ENCODE results near the gene THPO.

The THPO gene

DNA sequence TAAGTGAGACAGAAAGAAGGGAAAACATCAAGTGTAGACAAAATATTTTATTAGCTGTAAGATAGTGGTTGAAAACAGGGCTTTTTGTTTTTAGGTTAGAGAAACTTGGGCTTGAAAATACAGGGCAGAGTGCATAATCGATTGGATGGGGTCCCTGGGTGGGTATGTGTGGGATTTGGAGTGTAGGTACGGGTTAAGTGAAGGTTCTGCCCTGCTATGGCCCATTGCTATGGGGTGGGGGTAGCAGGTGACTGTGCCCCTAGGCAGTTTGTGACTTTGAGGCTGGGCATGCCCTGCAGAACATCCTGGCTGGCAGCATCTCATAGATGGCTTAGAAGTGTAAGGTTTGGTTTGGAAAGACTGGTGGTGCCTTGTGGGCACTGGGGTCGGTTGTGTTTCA is 44.3 kb downstream of the THPO start:
- DNase-seq (ENCODE audit: low read depth) = no peak

DNA sequence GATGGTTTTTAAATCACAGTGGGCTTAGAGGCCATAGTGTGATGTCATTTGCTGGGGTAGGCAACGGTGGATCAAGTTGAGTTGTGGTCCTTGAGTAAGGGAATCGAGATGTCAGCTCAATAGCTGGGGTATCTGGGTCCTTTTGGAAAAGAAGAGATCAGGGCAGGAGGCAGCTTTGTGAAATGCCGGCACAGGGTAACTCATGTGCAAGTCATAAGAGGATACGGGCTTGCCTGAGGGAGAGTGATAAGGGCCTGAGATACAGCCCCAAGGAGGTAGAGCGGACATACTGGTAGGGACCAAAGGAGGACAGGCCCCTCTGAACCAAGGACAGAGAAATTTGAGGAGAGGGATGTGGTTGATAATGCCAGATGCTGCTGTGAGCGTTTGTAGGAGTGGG is 44.8 kb downstream of the THPO start:
- no peak for DNase-seq (ENCODE audit: low read depth)

DNA sequence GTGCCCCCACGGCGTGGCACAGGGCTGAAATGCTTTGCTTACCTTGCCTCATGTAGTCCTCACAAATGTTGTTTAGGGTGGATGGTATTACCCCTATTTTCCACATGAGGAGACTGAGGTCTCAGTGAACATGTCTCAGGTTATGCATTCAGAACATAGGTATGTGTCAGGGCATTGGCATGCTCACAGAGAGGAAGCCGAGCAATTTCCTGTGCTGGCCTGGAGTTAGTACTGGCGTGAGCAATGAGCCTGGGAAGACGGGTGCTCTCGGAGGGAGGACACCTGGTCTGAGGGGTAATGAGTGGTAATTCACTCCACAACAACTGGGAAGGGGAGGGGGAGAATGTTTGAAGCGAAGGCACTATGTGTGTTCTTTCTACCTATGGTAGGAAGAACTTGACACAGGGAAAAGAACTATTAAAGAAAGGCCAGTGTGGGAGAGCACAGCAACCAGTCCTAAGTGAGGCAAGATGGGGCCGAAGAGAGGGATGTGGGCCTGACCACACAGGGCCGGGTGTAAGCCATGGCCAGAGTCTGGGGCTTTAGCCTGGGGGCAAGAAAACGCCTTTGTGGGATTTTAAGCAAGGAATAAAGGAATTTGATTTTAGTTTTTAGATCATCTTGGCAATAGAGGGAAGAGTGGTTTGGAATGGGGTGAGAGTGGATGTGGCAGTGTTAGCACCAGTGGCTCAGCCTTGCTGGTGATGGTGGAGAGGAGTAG is 45.5 kb downstream of the THPO start:
- DNase-seq (ENCODE audit: low read depth) = no peak

DNA sequence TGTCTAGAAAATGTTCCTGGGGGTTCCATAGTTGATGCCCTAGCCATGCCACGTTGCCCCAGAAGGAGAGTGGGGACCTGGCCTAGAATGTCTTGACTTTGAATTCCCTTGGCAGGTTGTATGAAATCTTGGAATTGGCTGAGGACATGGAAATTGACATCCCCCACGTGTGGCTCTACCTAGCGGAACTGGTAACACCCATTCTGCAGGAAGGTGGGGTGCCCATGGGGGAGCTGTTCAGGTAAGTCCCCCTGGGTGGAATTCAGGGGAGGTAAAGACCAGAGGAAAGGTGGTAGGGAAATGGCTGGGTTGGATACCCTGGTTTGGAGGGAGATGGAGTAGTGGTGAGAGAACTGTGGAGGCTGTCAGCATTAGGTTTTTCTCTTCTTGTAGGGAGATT is 49.5 kb downstream of the THPO start:
- no peak for DNase-seq (ENCODE audit: low read depth)

DNA sequence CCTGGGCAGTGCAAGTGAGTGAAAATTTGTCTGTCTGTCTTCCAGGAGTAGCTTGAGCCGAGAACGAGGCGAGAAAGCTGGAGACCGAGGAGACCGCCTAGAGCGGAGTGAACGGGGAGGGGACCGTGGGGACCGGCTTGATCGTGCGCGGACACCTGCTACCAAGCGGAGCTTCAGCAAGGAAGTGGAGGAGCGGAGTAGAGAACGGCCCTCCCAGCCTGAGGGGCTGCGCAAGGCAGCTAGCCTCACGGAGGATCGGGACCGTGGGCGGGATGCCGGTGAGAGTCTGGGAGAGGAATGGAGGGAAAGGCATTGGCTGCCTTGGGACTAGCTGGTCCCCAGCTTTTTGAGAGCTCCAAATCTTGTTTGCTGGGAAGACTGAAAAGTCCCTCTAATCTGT is 50.8 kb downstream of the THPO start:
- DNase-seq (ENCODE audit: low read depth) = no peak

DNA sequence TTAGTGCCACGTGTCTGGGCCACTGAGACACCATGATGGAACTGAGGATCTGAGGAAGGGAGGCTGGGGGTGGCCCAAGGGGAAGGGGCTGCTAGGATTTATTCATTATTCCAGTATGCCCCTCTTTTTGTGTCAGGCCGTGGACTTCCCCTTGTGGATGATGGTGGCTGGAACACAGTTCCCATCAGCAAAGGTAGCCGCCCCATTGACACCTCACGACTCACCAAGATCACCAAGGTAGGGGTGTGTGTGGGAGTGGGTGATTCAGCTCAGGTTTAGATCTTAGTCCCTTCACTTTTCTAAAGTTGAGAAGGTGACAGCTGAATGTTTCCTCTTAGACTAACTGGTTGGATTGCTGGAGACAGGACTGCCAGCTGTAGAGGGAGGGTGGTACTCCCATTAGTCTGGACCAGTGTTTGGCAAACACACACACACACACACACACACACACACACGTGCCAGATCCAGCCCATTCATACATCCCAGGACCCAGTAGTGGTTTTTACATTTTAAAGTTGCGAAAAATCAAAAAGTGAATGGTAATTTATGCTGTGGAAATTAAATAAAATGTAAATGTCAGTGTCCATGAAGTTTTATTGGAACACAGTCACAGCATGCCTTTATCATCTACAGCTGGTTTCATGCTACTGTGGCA is 52.2 kb downstream of the THPO start:
- DNase-seq (ENCODE audit: low read depth) = no peak

DNA sequence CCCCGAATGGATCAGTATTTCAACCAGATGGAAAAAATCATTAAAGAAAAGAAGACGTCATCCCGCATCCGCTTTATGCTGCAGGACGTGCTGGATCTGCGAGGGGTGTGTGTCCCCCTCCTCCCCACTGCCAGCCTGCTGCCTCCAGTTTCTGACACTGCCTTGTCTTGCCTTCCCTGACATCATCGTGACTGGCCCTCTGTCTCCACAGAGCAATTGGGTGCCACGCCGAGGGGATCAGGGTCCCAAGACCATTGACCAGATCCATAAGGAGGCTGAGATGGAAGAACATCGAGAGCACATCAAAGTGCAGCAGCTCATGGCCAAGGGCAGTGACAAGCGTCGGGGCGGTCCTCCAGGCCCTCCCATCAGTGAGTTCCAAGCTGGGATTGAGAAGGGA is 52.7 kb downstream of the THPO start:
- DNase-seq (ENCODE audit: low read depth) = no peak

DNA sequence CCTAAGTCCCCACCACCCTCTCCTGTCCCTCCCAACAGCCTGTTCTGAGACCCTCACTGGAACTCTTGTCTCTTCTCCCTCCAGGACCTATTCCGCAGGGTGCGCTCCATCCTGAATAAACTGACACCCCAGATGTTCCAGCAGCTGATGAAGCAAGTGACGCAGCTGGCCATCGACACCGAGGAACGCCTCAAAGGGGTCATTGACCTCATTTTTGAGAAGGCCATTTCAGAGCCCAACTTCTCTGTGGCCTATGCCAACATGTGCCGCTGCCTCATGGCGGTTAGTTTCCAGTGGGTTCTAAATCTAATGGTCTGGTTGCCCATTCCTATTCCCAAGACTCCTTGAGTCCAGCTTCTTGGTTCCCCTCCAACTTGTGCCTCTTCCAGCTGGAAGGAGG is 54.3 kb downstream of the THPO start:
- DNase-seq (ENCODE audit: low read depth) = no peak

DNA sequence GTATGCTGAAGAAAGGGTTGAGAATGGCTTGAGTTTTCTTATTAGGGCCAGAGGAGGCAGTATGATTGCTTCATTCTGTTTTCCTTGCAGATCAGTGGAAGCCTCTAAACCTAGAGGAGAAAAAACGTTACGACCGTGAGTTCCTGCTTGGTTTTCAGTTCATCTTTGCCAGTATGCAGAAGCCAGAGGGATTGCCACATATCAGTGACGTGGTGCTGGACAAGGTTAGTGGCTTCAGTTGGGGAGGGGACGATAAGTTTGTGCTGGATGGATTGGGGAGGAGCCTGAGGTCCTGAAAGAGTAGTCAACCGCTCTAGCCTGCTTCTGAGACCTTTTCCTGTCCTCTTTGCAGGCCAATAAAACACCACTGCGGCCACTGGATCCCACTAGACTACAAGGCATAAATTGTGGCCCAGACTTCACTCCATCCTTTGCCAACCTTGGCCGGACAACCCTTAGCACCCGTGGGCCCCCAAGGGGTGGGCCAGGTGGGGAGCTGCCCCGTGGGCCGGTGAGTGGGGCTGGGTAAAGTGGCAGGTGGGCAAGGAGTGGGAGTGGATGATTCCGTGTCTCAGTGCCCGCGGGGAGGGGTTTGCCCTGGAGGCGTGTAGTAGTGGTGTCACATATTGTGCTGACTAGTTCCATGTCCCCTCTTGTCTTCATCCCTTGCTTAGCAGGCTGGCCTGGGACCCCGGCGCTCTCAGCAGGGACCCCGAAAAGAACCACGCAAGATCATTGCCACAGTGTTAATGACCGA is 55.1 kb downstream of the THPO start:
- DNase-seq (ENCODE audit: low read depth) = no peak

All from activated gamma-delta T cell treated with anti-CD3 and anti-CD28 coated beads, Interleukin-2, amount 50 U/mL, for 16 hours (primary cell).